GM10248 (cell line): ENCODE data around the gene OR2S2.

Experiments used
- CTCF ChIA-PET: fragments of 300-600 bp; sonication (Branson Sonifier 250); formaldehyde crosslinking; extraction: SDS; loops from one replicate; lab custom pipeline; 2021; ENCODE audit warnings: antibody characterized with exemption; lab: Yijun Ruan, JAX
- POLR2A ChIA-PET: fragments of 350-650 bp; sonication (Branson Sonifier 250); formaldehyde crosslinking; extraction: SDS; loops from one replicate; lab custom pipeline; 2020; ENCODE audit warnings: antibody characterized with exemption; lab: Yijun Ruan, JAX
- DNase-seq: peaks from one replicate; pipeline ENCODE4 v3.0.0; 2012; ENCODE audit errors: extremely low spot score
- CTCF ChIP-seq: IDR thresholded peaks from 2 replicates; pipeline ENCODE4 v1.5.1; 2012; ENCODE audit warnings: mild to moderate bottlenecking, low read depth; ENCODE audit errors: extremely low read depth, missing control alignments, control extremely low read depth

The OR2S2 gene

GRCh38 chr9:35908504-35909125 lies 49.3 kb downstream of the OR2S2 start:
- ChIA-PET CTCF (interaction anchor here (1.7 kb wide), 1 partner anchor 118 kb away, joined by 4 read pairs; no protein-coding TSS in a partner anchor), POLR2A (no interaction called here)
- DNase-seq: no peak
- TF ChIP-seq CTCF: no peak

GRCh38 chr9:35907711-35908503 lies 50.0 kb downstream of the OR2S2 start:
- POLR2A ChIA-PET: no interaction called here

More at GRCh38 chr9:35907711-35908503, 50.0 kb downstream of the OR2S2 start:
- CTCF ChIA-PET: interaction anchor here (1.0 to 1.7 kb wide), 2 partner anchors 116 to 118 kb away, joined by 3 to 4 read pairs; no protein-coding TSS in a partner anchor
- TF ChIP-seq CTCF: no peak
- no peak for DNase-seq
